ENCODE measurements around the gene OSM. TPM values are rescaled to one million over a fixed set of nuclear protein-coding genes. Genes with fewer than 3 reads are reported as not detected.

The OSM gene
- total and polyA plus RNA-seq, 4 donors = 0.09 to 0.84 (median 0.25) TPM; not detected in 1

DNA sequence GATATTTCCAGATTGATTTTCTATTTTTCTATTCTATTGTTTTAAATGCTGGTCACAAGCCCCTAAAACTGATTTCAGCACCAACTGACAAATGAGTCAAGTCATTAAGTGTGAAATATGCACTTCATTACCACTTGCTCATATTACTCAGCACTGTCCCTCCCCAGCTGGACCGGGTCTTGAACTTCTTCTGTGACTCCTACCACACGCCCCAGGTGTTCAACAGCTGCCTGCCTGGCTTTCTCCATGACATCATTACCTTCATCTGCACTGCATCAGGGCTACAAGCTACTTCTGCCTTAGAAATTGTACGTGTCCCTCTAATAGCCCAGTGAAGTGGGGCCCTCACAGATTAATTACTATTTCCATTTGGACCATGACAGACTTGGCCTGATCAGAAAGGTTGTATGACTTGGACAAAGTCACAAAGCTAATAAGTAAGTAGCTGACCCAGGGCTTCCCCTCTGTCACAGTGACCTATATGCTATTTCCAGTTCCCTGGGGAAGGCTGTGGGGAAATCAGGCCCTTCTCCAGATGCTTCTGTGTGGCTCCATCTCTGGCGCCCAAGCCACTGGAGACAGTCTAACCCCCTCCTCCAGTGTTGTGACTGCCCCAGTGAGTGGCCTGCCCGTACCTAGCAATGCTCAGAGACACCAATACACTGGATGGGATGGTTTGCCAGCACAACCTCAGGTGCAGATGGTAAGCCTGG lies 42.0 kb upstream of the OSM start:
- Histone ChIP-seq H3K4me3 (ENCODE audit: low read depth in 1 of 3, low read length in 3 of 3) (no peak overlapping the region), H3K27ac (ENCODE audit: low read depth in 1 of 2, low read length in 2 of 2) (no peak overlapping the region), H3K27me3 (ENCODE audit: control insufficient read depth in 4 of 4, insufficient read depth in 4 of 4, low read length in 3 of 4) (no peaks in the 10 kb centered on the region), H3K36me3 (ENCODE audit: control insufficient read depth in 4 of 4, insufficient read depth in 3 of 4, low read depth in 1 of 4, low read length in 3 of 4) (peaks cover 0 to 5% (median 1%) of the 10 kb centered on the region in 4 donors), H3K9me3 (ENCODE audit: control insufficient read depth in 4 of 4, low read length in 3 of 4) (no peaks in the 10 kb centered on the region), H3K4me1 (ENCODE audit: control insufficient read depth in 4 of 4, insufficient read depth in 4 of 4, low read length in 3 of 4) (peaks cover 22 to 58% (median 39%) of the 10 kb centered on the region in 4 donors), H3K9ac (ENCODE audit: low read depth in 1 of 2, low read length in 2 of 2) (no peak overlapping the region)
- TF ChIP-seq HNF4G (IDR thresholded peaks at IDR 0.05) (no peak), HNF4A (conservative IDR thresholded peaks at IDR 0.05) (no peak), RXRA (IDR thresholded peaks at IDR 0.05) (no peak), SP1 (IDR thresholded peaks at IDR 0.05) (no peak), GABPA (IDR thresholded peaks at IDR 0.05 in 1 of 2, conservative IDR thresholded peaks at IDR 0.05 in 1 of 2) (no peak), TAF1 (conservative IDR thresholded peaks at IDR 0.05) (no peak)
- TF ChIP-seq, protein P1, sequence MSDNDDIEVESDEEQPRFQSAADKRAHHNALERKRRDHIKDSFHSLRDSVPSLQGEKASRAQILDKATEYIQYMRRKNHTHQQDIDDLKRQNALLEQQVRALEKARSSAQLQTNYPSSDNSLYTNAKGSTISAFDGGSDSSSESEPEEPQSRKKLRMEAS (IDR thresholded peaks at IDR 0.05) = no peak
- TF ChIP-seq, protein P2, sequence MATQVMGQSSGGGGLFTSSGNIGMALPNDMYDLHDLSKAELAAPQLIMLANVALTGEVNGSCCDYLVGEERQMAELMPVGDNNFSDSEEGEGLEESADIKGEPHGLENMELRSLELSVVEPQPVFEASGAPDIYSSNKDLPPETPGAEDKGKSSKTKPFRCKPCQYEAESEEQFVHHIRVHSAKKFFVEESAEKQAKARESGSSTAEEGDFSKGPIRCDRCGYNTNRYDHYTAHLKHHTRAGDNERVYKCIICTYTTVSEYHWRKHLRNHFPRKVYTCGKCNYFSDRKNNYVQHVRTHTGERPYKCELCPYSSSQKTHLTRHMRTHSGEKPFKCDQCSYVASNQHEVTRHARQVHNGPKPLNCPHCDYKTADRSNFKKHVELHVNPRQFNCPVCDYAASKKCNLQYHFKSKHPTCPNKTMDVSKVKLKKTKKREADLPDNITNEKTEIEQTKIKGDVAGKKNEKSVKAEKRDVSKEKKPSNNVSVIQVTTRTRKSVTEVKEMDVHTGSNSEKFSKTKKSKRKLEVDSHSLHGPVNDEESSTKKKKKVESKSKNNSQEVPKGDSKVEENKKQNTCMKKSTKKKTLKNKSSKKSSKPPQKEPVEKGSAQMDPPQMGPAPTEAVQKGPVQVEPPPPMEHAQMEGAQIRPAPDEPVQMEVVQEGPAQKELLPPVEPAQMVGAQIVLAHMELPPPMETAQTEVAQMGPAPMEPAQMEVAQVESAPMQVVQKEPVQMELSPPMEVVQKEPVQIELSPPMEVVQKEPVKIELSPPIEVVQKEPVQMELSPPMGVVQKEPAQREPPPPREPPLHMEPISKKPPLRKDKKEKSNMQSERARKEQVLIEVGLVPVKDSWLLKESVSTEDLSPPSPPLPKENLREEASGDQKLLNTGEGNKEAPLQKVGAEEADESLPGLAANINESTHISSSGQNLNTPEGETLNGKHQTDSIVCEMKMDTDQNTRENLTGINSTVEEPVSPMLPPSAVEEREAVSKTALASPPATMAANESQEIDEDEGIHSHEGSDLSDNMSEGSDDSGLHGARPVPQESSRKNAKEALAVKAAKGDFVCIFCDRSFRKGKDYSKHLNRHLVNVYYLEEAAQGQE (IDR thresholded peaks at IDR 0.05) = no peak
- 93% methylated on average over 5 of the region's 5 CpGs for WGBS
- DNase-seq (ENCODE audit: low spot score) = no peak

DNA sequence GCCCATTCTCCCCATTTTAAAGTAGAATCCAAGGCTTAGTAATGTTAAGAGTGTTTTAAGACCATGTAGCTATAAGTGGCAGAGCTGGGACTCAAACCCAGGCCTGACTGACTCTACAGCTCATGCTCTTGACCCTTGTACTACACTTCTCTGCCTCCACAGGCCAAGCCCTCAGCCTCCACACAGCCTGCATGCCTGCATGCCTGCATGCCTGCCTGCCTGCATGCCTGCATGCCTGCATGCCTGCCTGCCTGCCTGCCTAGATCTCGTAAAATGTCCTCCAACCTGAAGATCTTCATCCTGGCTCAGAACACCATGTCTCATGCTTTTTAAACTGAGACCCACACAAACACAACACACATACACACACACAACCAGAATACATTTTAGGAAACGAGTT lies 41.4 kb upstream of the OSM start:
- WGBS = 81% methylated on average over 2 of the region's 2 CpGs
- no peak overlapping the region for H3K9ac ChIP-seq (ENCODE audit: low read depth in 1 of 2, low read length in 2 of 2)
- DNase-seq (ENCODE audit: low spot score) = no peak
- H3K4me1 ChIP-seq (ENCODE audit: control insufficient read depth in 4 of 4, insufficient read depth in 4 of 4, low read length in 3 of 4) = peaks cover 22 to 60% (median 39%) of the 10 kb centered on the region in 4 donors
- H3K9me3 ChIP-seq (ENCODE audit: control insufficient read depth in 4 of 4, low read length in 3 of 4) = no peaks in the 10 kb centered on the region
- H3K27me3 ChIP-seq (ENCODE audit: control insufficient read depth in 4 of 4, insufficient read depth in 4 of 4, low read length in 3 of 4) = no peaks in the 10 kb centered on the region
- peaks cover 0 to 5% (median 1%) of the 10 kb centered on the region in 4 donors for H3K36me3 ChIP-seq (ENCODE audit: control insufficient read depth in 4 of 4, insufficient read depth in 3 of 4, low read depth in 1 of 4, low read length in 3 of 4)
- no peak for TF ChIP-seq RXRA (IDR thresholded peaks at IDR 0.05)
- no peak for TF ChIP-seq SP1 (IDR thresholded peaks at IDR 0.05)
- TF ChIP-seq HNF4A (conservative IDR thresholded peaks at IDR 0.05) = no peak
- TF ChIP-seq FOXA1 (IDR thresholded peaks at IDR 0.05) = no peak
- TF ChIP-seq GABPA (IDR thresholded peaks at IDR 0.05 in 1 of 2, conservative IDR thresholded peaks at IDR 0.05 in 1 of 2) = no peak
- no peak for TF ChIP-seq TAF1 (conservative IDR thresholded peaks at IDR 0.05)
- no peak overlapping the region for H3K27ac ChIP-seq (ENCODE audit: low read depth in 1 of 2, low read length in 2 of 2)
- H3K4me3 ChIP-seq (ENCODE audit: low read depth in 1 of 3, low read length in 3 of 3) = no peak overlapping the region

DNA sequence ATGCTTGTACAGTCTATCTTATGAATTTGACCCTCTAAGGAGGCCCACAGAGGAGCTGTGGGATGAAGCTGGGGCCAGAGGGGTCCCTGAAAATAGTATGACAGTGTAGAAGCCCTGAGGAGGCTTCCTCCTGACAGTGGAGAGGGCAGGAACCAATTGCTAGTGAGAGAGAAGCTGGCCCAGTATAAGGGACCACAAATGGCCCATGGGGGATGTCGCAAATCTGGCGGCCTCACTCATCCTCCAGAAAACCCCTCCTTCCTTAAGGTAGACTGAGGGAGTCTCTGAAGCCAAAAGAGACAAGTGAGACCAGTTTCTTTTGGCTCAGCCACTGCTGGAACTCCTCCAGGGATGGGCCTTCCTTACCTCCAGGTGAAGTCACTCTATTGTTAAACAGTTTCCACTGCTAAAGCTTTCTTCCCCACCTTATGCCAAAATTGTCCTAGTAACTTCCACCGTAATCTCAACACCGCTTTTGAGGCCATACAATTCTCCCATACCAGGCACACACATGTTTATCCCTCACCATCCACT lies 40.5 kb upstream of the OSM start:
- Histone ChIP-seq H3K4me1 (ENCODE audit: control insufficient read depth in 4 of 4, insufficient read depth in 4 of 4, low read length in 3 of 4) (peaks cover 21 to 50% (median 35%) of the 10 kb centered on the region in 4 donors), H3K27ac (ENCODE audit: low read depth in 1 of 2, low read length in 2 of 2) (peak overlapping the region; percentile 22 to 49), H3K9ac (ENCODE audit: low read depth in 1 of 2, low read length in 2 of 2) (no peak overlapping the region), H3K9me3 (ENCODE audit: control insufficient read depth in 4 of 4, low read length in 3 of 4) (no peaks in the 10 kb centered on the region), H3K4me3 (ENCODE audit: low read depth in 1 of 3, low read length in 3 of 3) (no peak overlapping the region), H3K27me3 (ENCODE audit: control insufficient read depth in 4 of 4, insufficient read depth in 4 of 4, low read length in 3 of 4) (no peaks in the 10 kb centered on the region), H3K36me3 (ENCODE audit: control insufficient read depth in 4 of 4, insufficient read depth in 3 of 4, low read depth in 1 of 4, low read length in 3 of 4) (peaks cover 0 to 5% (median 0%) of the 10 kb centered on the region in 4 donors)
- no peak for DNase-seq (ENCODE audit: low spot score)
- TF ChIP-seq, protein P3, sequence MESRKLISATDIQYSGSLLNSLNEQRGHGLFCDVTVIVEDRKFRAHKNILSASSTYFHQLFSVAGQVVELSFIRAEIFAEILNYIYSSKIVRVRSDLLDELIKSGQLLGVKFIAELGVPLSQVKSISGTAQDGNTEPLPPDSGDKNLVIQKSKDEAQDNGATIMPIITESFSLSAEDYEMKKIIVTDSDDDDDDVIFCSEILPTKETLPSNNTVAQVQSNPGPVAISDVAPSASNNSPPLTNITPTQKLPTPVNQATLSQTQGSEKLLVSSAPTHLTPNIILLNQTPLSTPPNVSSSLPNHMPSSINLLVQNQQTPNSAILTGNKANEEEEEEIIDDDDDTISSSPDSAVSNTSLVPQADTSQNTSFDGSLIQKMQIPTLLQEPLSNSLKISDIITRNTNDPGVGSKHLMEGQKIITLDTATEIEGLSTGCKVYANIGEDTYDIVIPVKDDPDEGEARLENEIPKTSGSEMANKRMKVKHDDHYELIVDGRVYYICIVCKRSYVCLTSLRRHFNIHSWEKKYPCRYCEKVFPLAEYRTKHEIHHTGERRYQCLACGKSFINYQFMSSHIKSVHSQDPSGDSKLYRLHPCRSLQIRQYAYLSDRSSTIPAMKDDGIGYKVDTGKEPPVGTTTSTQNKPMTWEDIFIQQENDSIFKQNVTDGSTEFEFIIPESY (IDR thresholded peaks at IDR 0.05) = no peak
- TF ChIP-seq RAD21 (IDR thresholded peaks at IDR 0.05) = no peak
- TF ChIP-seq HNF4A (conservative IDR thresholded peaks at IDR 0.05) = no peak
- TF ChIP-seq JUND (IDR thresholded peaks at IDR 0.05) = no peak
- TF ChIP-seq YY1 (IDR thresholded peaks at IDR 0.05) = no peak
- no peak for TF ChIP-seq RXRA (IDR thresholded peaks at IDR 0.05)
- TF ChIP-seq NR2F2 (IDR thresholded peaks at IDR 0.05) = no peak
- TF ChIP-seq, protein P1 (IDR thresholded peaks at IDR 0.05) = no peak
- TF ChIP-seq, protein P2 (IDR thresholded peaks at IDR 0.05) = no peak
- no peak for TF ChIP-seq GABPA (IDR thresholded peaks at IDR 0.05 in 1 of 2, conservative IDR thresholded peaks at IDR 0.05 in 1 of 2)
- no peak for TF ChIP-seq EGR1 (IDR thresholded peaks at IDR 0.05; ENCODE audit: low read depth in 2 of 2)
- WGBS = 94% methylated on average over 4 of the region's 4 CpGs

Measured in liver (tissue), 9 donors.